GM18867 (cell line): Measurements from ENCODE around the gene MRPL52.
"Not testable (repeated sequence)": the region's sequence is repeated elsewhere in the genome, so short reads cannot be mapped to it uniquely, and the experiment has no call there.

Source experiments
- ATAC-seq: cut with Tn5 transposase; IDR thresholded peaks from one replicate; pipeline ENCODE4 v1.9.1; 2021; ENCODE audit warnings: mild to moderate bottlenecking, moderate library complexity; ENCODE audit not compliant: unreplicated experiment

Gene MRPL52

DNA sequence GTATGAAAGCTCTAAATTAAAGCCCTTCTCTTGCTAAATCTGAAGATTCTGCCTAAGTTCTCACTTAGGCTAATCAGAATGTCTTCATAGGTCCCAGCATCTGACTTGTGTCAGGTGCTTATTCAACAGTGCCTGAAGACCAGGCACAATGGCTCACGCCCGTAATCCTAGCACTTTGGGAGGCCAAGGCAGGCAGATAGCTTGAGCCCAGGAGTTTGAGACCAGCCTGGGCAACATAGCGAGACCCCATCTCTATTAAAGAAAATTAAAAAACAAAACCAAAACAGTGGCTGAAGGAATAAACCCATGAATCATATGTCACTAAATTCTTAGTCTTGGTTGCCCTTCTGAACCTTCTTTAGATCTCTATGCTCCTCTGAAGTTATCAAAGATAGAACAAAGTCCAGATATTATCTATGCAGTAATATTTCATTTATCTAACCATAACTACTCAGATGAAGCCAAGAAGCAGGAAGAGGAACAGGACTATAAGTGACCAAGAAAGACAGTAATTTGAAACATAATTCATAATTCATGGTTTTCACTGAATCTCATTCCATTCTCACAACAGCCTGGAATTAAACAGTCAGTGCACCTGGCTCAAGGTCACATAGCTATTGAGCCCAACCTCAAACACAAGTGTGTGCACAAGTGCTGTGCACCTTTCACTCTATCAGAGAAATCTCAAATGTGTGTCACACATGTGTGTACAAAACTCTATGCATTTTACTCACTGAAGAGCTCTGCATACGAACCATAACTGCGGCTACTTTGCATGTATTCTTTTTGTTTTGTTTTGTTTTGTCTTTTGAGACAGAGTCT lies 21.1 kb upstream of the MRPL52 start:
- ATAC-seq: no peak

DNA sequence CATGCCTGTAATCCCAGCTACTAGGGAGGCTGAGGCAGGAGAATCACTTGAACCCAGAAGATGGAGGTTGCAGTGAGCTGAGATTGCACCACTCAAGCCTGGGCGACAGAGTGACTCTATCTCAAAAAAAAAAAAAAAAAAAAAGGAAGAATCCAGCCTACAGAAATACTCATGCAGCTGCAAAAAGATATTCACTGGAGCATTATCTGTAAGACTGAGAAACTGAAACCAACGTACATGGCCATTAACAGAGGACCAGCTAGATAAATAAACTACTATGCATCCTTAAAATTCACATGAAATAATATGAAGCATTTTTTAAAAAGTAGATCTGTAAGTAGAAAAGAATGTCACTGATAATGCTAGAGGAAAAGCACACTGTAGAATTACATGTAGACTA lies 18.0 kb upstream of the MRPL52 start:
- ATAC-seq: no peak

DNA sequence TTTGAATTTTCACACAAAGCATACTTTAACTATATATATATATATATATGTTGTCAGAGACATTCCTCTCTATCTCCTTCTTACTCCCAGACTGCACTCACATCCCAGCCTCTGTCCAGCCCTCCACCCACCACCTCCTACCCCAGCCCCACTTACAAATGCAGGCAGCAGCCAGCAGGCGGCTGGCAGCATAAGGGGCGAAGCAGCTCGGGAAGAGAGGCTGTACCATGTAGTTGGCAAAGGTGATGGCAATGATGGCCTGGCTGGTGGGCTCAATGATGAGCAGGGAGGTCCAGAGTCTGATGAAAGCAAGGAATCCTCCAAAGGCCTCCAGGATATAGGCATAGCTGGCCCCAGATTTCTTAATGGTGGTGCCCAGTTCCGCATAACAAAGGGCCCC lies 16.9 kb upstream of the MRPL52 start:
- ATAC-seq: no peak

DNA sequence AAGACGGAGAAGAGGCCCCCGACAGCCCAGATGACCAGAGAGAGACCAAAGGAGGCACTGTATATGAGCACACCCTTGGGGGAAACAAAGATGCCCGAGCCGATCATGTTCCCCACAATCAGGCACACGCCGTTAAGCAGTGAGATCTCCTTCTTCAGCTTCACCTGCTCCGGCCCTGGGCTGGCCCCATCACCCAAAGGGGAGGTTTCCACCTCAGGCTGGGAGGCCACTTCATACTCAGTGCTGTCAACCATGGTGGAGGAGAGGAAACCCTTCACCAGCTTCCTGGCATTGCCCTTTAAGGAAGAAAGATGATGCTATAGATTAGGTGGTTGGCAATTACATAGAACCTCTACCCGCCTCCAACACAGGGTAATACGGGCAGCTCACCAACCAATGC lies 16.5 kb upstream of the MRPL52 start:
- ATAC-seq: no peak

DNA sequence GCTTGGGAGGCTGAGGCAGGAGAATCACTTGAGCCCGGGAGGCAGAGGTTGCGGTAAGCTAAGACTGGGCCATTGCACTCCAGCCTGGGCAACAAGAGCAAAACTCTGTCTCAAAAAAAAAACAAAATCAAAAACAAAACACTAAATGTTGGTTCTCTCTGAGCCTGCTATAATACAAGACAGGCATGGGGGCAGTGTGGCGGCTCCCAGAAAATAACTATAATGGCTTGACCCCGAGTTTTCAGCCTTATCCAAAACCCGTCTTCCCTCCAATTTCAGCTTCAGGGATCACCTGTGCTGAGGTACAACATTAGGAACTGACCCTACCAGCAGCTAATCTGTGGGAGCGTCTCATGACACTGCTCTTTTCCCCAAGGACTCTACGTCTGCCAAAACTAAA lies 15.3 kb upstream of the MRPL52 start:
- no peak for ATAC-seq

DNA sequence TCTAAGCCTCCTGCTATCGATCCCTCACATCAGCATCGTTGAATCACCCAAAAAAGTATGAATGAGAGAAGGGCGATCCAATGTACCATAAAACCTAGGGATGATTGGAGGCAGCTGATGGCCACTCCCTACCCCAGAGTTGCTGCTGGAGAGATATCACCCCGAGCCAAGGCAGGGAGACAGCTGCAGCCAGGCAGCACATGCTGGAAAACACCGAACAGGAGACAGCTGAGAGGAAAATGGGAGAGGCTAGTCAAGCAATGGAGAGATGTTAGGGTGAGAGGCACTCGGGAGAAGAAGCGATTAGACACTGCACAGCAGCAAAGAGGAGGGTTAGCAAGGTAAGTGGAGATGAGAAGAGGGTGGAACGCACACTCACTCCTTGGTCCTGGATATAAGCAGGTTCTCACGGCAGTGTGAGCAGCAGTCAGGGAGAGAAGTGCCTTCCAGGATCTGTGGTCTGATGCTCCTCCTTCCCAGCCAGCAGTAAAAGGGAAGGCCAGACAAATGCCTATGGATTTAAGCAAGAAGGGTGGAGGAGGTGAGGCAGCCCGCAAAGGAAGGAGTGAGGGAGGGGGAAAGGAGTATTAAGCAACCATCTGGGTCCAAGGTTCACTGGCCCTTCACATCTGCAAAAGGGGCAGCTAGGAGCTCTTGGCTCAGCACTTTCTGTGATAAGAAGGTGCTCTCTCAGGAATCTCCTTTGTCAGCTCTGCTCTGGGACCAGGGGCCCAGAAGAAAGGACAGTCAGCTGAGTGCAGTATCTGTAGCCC lies 14.6 kb upstream of the MRPL52 start, which contains the start of gene SLC7A7:
Gene SLC7A7, minus strand, starts transcription at position 495 of the 773 bp plus-strand sequence. CDS start 2,037 bp downstream, outside the sequence.
- ATAC-seq: peak; percentile 3

DNA sequence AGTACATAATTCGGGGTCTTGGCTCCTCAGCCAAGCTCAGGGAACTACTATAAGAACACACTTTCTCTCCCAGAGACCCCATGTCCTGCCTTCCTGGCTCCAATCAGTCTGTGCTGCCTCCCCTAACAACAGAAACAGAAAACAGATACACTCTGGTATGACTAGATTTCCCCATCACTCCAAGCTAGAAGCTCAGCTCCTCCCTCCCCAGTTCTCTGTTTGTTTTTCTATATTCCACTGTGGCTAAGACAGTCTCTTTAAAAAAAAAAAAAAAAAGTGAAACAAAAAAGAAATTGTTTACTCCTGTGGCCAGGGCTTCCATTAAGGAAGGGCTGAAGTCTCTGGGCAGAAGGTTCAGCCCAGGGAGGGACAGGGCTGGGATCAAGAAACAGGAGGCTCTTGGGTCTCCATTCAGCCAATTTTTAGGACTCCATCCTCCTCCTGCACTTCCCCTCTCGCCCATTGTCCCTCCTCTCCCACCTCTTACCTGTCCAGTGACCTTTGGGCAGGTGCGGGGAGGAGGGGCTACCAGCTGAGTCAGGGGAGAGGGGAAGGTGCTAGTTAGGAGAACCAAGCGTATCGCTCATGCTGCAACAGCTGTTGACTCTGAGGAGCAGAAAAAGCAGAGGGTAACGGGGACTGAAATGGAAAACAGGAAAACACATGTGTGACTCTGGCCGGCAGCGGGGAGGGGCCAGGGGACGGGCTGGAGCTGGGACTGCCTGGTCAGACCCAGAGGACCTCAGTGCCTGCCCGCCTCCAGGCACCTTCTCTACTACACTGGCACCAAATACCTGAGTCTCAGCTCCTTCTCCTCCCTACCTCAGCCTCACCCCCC lies 10.3 kb upstream of the MRPL52 start:
- ATAC-seq: no peak

DNA sequence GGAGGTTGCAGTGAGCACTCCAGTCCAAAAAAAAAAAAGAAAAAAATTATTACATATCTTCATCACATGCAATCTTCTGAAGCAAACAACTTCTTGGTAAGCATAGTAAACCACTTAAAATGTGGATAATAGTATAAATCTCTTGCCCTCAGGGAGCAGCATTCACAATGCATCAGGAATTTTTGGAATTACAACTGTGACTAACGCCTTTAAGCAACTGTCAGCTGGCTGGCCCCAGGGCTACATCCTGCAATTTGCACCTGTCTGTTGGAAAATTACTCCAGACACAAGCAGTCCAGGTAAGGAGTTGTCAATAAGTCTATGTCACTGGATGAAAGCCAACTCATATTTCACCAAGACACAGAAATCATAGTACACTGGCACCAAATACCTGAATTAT lies 9.0 kb upstream of the MRPL52 start:
- ATAC-seq: no peak

DNA sequence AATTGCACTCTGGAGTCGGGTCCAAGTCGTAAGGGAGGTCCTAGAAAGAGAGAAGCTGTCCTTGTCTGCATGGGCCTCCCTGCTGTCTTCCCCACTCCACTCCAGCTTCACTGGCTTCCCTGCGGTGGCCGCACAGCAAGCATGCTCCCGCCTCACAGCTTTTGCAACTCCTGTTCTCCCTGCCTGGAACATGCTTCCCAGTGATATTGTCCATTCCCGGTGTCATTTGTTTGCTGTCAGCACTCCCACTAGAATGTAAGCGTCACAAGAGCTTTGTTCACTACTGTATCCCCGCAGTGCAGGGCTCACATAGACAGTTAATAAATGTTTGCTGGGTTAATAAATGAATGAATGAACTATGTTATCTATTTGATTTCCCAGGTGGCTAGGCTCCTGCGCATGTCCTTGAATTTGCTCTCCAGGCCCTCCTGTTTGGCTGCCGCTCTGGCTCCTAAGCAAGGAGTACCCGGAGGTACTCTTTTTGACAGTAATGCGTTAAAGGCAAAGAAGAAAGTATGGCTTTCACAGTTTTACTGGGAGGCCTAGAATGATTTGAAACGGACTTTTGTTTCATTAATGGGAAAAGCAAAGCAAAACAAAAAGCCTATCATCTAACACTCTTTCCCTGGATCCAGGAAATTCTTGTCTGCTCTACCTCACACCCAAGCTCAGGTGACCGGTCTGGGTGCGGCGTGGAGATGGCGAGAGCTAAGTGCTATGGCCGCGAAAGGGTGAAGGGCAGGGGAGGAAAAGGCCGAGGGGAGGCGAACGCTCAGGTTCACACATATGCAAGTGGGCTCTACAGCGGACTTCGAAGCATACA lies 8.3 kb upstream of the MRPL52 start:
- no peak for ATAC-seq

DNA sequence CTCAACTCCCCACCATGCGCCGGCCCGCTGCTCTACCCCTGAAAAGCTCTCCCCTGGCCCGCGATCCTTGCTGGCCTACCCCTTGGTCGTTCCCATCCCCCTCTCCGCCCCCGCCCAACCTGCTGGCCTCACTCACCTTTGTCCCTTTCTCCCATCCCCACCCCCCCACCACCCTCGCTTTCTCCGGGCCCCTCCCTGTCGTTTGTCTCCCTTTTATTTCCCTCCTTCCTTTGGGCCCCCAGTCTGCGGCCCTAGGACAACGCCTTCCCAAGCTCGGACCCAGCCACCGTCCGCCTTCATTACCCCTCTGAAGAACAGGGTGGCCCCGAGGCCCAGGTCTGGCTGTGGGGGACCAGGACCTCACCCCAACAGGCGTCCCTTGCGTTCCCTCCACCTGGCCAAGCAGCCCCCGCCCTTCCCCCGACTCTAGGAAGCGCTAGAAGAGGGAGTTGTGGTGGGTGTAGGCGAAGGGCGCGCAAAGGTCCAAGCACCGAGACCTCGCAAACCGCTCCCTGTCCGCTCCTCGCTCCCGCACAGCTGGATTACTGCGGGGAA lies 7.6 kb upstream of the MRPL52 start:
- ATAC-seq: no peak

DNA sequence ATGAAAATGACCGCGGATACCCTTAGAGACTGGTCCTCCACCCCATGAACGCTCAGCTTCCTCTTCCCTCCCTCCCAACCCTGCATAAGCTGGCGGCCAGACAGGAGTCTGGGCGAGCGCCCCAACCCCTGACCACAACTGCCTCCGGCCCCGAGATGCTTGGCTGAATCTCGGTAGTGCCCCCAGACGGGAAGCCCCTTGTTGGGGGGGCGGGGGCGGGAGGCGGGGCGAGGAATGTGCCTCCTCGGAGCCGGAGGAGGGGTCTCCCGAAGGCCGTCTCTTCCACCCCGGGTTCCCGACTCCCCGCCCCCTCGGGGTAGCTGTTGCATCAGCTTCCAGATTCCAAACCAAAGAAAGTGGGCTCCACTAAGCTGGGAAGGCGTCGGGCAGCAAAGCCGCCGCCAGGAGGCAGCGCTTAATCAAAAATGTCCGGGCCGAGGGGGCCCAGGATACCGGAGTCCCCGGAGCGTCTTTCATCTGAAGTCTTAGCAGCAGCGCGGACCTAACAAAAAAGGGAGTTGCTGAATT lies 7.1 kb upstream of the MRPL52 start:
- ATAC-seq: peak; percentile 52

DNA sequence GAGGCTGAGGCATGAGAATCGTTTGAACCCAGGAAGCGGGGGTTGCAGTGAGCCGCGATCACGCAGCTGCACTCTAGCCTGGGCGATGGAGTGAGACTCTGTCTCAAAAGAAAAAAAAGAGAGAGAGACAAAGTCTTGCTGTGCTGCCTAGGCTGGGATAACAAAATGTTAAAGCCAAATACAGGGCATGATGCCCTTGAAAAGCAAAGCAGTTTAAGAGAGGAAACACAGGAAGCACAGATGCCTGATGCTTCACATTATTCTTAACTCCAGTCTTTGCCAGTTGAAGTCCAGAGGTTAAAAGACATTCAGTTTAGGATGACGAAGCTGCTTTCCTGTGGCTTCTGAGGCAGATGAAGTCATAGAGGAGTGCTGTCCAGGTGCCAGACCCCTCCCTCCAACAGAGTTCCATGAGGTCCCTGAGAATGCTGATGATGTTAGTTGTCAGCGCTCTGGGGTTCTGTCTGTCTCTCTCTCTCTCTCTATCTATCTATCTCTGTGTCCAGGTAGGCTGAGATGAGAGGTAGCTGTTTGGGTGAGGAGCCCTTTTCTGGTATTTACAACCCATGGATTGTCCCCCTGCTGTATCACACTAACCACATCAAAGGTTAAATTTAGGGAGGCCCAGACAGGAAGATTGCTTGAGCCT lies 4.9 kb upstream of the MRPL52 start:
- no peak for ATAC-seq

DNA sequence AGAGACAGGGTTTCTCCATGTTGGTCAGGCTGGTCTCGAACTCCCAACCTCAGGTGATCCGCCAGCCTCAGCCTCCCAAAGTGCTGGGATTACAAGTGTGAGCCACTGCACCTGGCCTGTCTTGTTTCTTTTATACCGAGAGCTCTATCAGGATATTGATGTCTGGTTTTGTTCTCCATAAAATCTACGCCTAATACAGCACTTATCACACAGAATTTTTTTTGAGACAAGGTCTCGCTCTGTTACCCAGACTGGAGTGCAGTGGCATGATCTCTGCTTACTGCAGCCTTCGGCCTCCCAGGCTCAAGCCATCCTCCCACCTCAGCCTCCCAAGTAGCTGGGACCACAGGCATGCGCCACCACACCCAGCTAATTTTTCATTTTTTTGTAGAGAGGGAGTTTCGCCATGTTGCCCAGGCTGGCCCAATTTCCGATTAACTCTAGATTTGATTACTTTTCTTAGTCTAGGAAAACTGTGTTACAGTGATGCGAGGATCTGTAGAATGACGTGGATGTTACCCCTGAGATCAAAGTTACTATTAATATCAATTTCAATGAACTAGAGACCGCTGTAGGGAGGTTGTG lies 519 bp upstream of the MRPL52 start:
- ATAC-seq: not testable (repeated sequence)

DNA sequence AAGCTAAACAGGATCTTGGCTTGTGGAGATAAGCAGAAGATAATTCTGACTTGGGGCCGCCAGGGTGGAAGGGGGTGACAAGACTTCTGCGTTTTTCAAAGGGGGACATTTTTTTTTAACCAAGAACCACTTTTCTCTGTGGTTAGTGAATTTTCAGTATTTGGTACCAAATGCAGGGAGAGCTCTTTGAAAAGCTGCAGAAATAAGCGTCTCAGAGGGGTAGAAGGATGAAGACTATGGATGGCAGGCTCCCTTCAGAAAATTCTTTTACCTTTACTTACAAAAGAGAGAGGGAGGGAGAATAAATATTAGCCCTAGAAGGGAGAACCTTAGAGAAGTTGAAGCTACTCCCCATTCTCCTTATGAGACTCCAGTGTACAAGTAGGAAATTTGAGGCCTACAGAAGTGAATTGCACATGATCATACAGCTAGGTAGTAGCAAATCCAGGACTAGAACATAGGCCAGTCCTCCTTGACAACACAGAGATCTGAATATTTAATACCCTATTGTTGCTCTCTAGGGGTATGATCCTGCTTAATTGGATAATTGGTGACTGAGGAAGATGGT lies 840 bp downstream of the MRPL52 start:
- ATAC-seq: no peak

DNA sequence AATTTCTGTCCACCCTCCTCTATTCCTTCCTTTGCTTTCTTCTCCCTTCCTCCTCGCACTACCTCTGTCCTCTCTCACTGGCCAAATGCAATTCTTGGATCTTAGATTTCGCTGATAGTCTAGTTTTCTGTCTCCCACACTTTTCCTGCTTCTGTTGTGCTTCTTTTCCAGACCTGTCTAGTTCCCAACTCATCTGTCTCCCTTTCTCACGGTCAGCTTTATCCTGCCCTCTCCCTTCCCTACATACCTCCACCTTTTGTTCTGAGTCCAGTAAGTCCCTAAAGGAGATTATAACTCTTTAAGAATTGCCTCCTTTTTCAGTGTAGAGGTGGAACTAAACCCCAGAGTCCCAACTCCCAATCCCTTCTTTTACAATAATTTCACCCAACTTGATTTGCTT lies 5.8 kb downstream of the MRPL52 start:
- ATAC-seq: no peak

DNA sequence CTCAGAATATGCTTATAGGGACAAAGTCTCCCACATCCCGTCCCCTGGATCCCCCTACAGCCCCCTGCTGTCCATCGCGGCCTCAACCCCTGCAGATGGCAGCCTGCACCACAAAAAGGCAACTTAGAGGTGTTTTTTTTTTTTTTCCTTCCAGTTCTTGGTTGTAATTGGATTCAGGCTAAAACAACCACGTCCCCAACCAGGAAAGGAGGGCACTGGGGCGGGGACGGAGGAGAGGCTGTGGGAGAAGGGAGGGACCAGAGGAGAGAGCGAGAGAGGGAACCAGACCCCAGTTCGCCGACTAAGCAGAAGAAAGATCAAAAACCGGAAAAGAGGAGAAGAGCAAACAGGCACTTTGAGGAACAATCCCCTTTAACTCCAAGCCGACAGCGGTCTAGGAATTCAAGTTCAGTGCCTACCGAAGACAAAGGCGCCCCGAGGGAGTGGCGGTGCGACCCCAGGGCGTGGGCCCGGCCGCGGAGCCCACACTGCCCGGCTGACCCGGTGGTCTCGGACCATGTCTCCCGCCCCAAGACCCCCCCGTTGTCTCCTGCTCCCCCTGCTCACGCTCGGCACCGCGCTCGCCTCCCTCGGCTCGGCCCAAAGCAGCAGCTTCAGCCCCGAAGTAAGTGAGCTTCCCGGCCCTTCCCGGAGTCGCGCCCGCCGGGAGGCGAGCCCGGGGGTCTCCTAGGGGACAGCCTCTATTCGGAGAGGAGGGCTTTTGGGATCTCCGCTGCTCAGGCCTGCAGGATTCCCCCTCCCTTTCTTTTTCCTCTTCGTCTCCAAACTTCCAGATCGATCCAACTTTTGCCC lies 6.8 kb downstream of the MRPL52 start, which contains the start of gene MMP14:
Gene MMP14, plus strand, starts transcription at position 285 of the 813 bp plus-strand sequence. Its CDS starts 233 bp downstream, at position 518.
- ATAC-seq: no peak

DNA sequence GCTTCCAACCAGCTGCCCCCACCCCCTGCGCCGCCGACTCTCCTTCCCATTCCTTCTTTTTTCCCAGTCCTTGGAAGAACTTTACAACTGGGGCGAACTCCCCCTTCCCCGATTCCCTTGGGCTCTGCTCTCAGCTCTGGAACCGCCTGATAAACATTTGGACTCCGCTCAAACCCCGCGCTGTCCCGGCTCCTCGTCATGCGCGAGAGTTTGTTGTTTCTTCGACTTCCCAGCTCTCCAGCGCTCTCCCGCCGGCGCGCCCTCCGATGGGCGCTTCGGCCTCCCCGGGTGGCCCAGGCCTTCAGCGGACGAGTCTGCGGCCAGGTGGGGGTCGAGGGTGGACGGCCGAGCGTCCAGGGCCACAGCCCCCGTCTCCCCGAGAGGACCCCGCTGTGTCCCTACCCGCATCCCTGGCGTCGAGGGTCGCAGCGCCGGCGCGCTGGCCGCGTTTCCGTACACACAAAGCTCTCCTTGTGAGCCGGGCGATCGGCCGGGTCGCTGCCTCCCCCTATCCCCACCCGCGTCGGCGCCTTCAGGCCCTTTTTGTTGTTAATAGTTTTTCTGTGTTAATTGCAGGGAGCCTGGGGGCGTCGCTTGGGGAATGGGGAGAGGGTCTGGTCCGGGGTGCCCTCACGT lies 7.5 kb downstream of the MRPL52 start:
- ATAC-seq: no peak
